Esophagus (tissue), 2 donors: ENCODE results near the gene CYTH2. TPM values are rescaled to one million over a fixed set of nuclear protein-coding genes. Genes with fewer than 3 reads are reported as not detected.
"Not testable (repeated sequence)": the region's sequence is repeated elsewhere in the genome, so short reads cannot be mapped to it uniquely, and the experiment has no call there.

Experiments used
- H3K27ac ChIP-seq, 2 donors: one replicate each; pipeline ENCODE4 v1.5.1; 2013; ENCODE audit warnings: low read depth in 2 of 2, mild to moderate bottlenecking in 2 of 2, inconsistent platforms in 1 of 2, low read length in 1 of 2, moderate library complexity in 1 of 2
- H3K27me3 ChIP-seq, 2 donors: one replicate each; pipeline ENCODE4 v1.6.1; 2013; ENCODE audit warnings: low read length in 2 of 2, control low read depth in 1 of 2, mild to moderate bottlenecking in 1 of 2; ENCODE audit not compliant: insufficient read depth in 2 of 2, control insufficient read depth in 1 of 2
- H3K36me3 ChIP-seq, 2 donors: one replicate each; pipeline ENCODE4 v1.6.1; 2013; ENCODE audit warnings: low read length in 1 of 2; ENCODE audit not compliant: control insufficient read depth in 2 of 2, insufficient read depth in 2 of 2
- H3K4me1 ChIP-seq, 2 donors: one replicate each; pipeline ENCODE4 v1.6.1; 2013; ENCODE audit warnings: low read length in 1 of 2; ENCODE audit not compliant: control insufficient read depth in 2 of 2, insufficient read depth in 2 of 2
- H3K4me3 ChIP-seq, 2 donors: one replicate each; pipeline ENCODE4 v1.5.1; 2013; ENCODE audit warnings: low read length in 2 of 2, mild to moderate bottlenecking in 2 of 2, low read depth in 1 of 2, moderate library complexity in 1 of 2
- H3K9me3 ChIP-seq, 2 donors: one replicate each; pipeline ENCODE4 v1.6.1; 2013; ENCODE audit warnings: mild to moderate bottlenecking in 2 of 2, low read depth in 1 of 2, low read length in 1 of 2, moderate library complexity in 1 of 2; ENCODE audit not compliant: control insufficient read depth in 2 of 2, insufficient read depth in 1 of 2
- WGBS, 2 donors: extraction: QIAGEN DNeasy Blood & Tissue Kit; methylation state at CpG; one replicate each; pipeline ENCODE4 v1.1.7; 2013; 5-methylcytosine and 5-hydroxymethylcytosine counted together
- polyA plus RNA-seq, 2 donors: library from polyadenylated mRNA; stranded (reverse); fragments of 200-250 nt; gene quantifications; one replicate each; pipeline ENCODE4 v1.2.3, GENCODE V29; 2013
- donor health status: healthy with polysubstance abuse.
- donor health status: Bipolar disorder and iron deficiency.

CYTH2 gene
- polyA plus RNA-seq, 2 donors: 52.2 to 59.3 TPM

DNA sequence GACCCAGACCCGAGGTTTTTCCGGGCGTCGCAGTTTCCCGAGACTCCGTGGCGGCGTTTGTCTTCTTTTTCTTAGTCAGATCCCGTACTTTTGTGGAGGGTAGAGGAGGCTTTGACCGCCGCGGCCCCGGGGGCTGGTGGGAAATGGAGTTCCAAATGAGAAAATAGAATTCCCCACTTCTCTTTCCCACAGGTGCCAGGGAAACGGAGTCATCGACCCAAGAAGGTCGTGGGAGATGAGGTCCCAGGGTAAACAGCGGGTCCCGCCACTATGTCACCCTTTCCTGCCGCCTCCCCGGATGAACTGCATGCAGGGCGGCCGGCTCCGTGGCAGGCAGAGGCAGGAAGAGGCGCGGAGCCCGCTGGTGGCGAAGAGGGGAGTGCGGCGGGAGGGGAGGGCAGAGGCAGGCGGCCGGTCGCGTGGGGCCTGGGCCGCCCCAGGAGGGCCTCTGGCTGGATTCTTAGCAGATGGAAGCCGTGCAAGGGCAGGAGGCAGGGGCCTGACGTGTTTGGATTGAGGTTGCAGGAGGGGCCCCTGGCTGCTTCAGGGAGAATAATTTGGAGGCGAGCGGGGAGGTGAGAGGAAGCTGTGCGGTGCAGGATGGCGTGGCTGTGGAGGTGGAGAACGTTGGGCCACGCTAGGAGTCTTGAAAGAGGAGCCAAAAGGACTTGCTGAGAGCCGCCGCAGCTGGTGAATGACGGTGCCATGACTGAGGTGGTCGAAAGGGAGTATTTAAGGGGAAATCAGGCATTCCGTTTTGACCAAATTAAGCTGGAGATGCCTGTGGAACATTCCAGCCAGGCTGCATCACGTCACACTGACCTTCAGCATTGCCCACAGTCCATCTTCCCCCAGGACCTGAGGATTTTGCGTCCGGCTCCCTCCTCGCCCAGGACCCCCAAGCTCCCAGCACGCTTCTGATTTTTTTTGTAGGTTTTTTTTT, 11.7 kb downstream of the CYTH2 start:
- 9 to 15% methylated on average over 52 of the region's 52 CpGs for WGBS, 2 donors
- H3K4me1 ChIP-seq: peaks cover 0 to 11% of the 10 kb centered on the region in 2 donors
- H3K4me3 ChIP-seq: peak overlapping the region; percentile 51 to 58
- no peaks in the 10 kb centered on the region for H3K9me3 ChIP-seq
- peak overlapping the region; percentile 88 to 89 for H3K27ac ChIP-seq
- H3K36me3 ChIP-seq: peaks cover 9 to 25% of the 10 kb centered on the region in 2 donors
- H3K27me3 ChIP-seq: no peaks in the 10 kb centered on the region

DNA sequence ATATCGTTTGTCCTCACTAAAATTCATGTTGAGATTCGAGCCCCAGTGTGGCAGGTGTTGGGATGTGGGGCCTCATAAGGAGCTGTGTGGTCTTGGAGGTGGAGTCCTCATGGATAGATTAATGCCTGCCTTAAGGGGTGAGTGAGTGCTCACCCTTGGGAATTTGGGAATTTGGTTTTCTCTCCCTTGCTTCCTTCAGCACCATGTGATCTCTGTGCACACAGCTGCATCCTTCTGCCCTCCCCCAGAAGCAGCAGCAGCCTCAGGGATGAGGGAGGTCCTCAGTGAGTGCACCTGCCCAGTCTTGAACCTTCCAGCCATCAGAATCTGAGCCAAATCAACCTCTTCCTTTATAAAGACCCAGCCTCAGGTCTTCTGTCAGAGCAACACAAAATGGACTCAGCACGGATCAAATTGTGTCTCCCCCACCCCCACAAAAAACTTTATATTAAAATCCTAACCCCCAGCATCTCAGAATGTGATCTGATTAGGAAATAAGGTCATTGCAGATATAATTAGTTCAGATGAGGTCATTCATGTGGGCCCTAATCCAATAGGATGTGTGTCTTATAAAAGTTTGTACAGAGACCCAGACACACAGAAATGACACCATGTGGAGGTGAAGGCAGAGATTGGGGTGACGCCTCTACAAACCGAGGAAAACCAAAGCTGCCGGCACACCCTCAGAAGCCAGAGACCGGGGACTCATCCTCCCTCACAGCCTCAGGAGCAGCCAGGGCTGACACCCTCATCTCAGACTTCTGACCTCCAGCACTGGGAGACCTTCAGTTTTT, 12.9 kb downstream of the CYTH2 start:
- Histone ChIP-seq H3K27ac (no peak overlapping the region), H3K27me3 (no peaks in the 10 kb centered on the region), H3K4me1 (peaks cover 0 to 11% of the 10 kb centered on the region in 2 donors), H3K4me3 (no peak overlapping the region), H3K36me3 (peaks cover 5 to 16% of the 10 kb centered on the region in 2 donors), H3K9me3 (no peaks in the 10 kb centered on the region)
- WGBS, 2 donors: 59 to 60% methylated on average over 7 of the region's 7 CpGs

DNA sequence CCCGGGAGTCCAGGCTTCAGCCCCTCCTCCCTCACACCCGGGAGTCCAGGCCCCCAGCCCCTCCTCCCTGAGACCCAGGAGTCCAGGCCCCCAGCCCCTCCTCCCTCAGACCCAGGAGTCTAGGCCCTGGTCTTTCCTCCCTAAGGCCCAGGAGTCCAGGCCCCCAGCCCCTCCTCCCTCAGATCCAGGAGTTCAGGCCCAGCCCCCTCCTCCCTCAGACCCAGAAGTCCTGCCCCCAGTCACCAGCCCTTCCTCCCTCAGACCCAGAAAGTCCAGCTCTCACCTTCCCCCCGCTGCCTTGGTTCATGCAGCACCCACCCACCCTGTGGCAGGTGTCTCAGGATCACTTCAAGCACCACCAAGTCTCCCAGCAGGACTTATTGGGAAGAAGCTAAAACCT, 14.1 kb downstream of the CYTH2 start:
- Histone ChIP-seq H3K36me3 (peaks cover 0 to 10% of the 10 kb centered on the region in 2 donors), H3K9me3 (no peaks in the 10 kb centered on the region), H3K27ac (no peak overlapping the region), H3K27me3 (no peaks in the 10 kb centered on the region), H3K4me3 (no peak overlapping the region), H3K4me1 (peaks cover 0 to 22% of the 10 kb centered on the region in 2 donors)
- 47 to 61% methylated on average over 2 to 3 of the region's 3 CpGs for WGBS, 2 donors

DNA sequence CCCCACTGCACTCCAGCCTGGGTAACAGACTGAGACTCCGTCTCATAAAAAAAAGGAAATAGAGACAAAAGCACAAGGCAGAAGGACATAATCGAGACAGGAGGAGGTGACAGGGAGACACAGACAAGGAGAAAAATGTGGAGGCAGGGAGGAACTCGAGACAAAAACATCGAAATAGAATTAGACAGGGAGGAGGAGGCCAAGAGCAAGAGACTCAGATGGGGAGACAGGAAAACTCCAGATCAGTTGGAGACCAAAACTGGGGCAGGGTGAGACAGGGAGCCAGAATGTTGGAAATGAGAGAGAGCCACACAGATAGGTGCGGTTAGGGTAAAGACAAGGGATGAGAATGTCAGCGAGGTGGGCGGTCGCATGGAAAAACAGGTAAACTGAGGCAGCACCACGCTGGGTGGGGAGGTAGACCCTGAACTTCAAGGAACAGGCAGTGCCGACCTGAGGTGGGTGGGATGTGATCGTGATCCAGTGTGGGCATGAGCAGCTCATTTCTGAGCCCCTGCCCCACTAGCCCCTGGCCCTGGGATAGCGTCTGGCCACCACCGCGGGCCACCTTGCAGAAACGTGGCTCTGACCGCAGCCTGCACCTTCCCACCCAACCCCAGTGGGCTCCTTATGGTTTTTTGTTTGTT, 15.2 kb downstream of the CYTH2 start:
- WGBS, 2 donors: 83 to 84% methylated on average over 16 of the region's 16 CpGs
- no peaks in the 10 kb centered on the region for H3K9me3 ChIP-seq
- peaks cover 0 to 4% of the 10 kb centered on the region in 2 donors for H3K36me3 ChIP-seq
- no peak overlapping the region for H3K27ac ChIP-seq
- no peaks in the 10 kb centered on the region for H3K27me3 ChIP-seq
- peaks cover 0 to 23% of the 10 kb centered on the region in 2 donors for H3K4me1 ChIP-seq
- H3K4me3 ChIP-seq: no peak overlapping the region

- H3K27me3 ChIP-seq: no peaks in the 10 kb centered on the region
- H3K27ac ChIP-seq: no peak overlapping the region
- H3K36me3 ChIP-seq: no peaks in the 10 kb centered on the region
- WGBS, 2 donors: 84 to 88% methylated on average over 33 to 37 of the region's 37 CpGs
- H3K4me3 ChIP-seq: no peak overlapping the region
- peaks cover 0 to 20% of the 10 kb centered on the region in 2 donors for H3K4me1 ChIP-seq
- H3K9me3 ChIP-seq: no peaks in the 10 kb centered on the region
These were observed 15.9 kb downstream of the CYTH2 start for GRCh38 chr19:48484931-48485612.

DNA sequence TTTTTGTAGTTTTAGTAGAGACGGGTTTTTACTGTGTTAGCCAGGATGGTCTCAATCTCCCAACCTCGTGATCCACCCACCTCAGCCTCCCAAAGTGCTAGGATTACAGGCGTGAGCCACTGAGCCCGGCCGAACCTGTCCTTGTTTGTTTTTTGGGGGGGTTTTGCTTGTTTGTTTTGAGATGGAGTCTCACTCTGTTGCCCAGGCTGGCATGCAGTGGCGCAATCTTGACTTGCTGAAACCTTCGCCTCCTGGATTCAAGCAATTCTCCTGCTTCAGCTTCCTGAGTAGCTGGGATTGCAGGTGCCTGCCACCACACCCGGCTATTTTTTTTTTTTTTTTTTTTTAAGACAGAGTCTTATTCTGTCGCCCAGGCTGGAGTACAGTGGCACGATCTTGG, 17.5 kb downstream of the CYTH2 start:
- not testable (repeated sequence) for H3K4me3 ChIP-seq, H3K9me3 ChIP-seq, H3K27me3 ChIP-seq, H3K36me3 ChIP-seq
- Histone ChIP-seq H3K27ac (peak overlapping the region in 1 of 2 donors; percentile 15), H3K4me1 (peaks cover 0 to 17% of the 10 kb centered on the region in 2 donors)
- WGBS, 2 donors: 55 to 67% methylated on average over 10 of the region's 10 CpGs

GRCh38 chr19:48487544-48487943, 18.4 kb downstream of the CYTH2 start:
- Histone ChIP-seq H3K27ac (peak overlapping the region; percentile 94), H3K9me3 (no peaks in the 10 kb centered on the region), H3K4me3 (no peak overlapping the region), H3K36me3 (no peaks in the 10 kb centered on the region), H3K27me3 (no peaks in the 10 kb centered on the region), H3K4me1 (peaks cover 0 to 16% of the 10 kb centered on the region in 2 donors)
- WGBS, 2 donors: 59 to 62% methylated on average over 6 of the region's 6 CpGs

GRCh38 chr19:48487948-48488347, 18.8 kb downstream of the CYTH2 start:
- Histone ChIP-seq H3K4me1 (peaks cover 0 to 16% of the 10 kb centered on the region in 2 donors), H3K9me3 (no peaks in the 10 kb centered on the region), H3K27ac (peak overlapping the region; percentile 94), H3K4me3 (no peak overlapping the region), H3K36me3 (no peaks in the 10 kb centered on the region), H3K27me3 (no peaks in the 10 kb centered on the region)
- 34 to 36% methylated on average over 8 of the region's 8 CpGs for WGBS, 2 donors

DNA sequence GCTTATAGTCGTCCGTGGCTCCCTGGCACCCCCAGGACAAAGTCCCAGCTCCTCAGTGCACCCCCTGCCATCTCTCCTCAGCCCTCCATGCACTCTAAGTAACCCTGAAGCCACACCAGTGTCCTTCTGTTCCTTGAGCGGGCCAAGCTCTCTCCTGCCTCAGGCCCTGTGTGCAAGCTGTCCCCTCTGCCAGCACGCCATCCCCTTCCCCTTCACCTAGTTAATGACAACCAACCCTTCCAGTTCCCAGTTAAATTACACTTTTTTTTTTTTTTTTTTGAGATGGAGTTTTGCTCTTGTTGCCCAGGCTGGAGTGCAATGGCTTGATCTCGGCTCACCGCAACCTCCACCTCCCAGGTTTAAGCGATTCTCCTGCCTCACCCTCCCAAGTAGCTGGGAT, 19.3 kb downstream of the CYTH2 start:
- WGBS, 2 donors: 63 to 64% methylated on average over 7 of the region's 7 CpGs
- peaks cover 0 to 16% of the 10 kb centered on the region in 2 donors for H3K4me1 ChIP-seq
- not testable (repeated sequence) for H3K4me3 ChIP-seq, H3K27me3 ChIP-seq, H3K9me3 ChIP-seq, H3K36me3 ChIP-seq
- H3K27ac ChIP-seq: peak overlapping the region; percentile 91 to 94
